Measurements from ENCODE around the gene GPATCH11. TPM values are rescaled to one million over a fixed set of nuclear protein-coding genes. Genes with fewer than 3 reads are reported as not detected.

GPATCH11 gene
- total RNA-seq, 1 donor from 2014 or later: 7.6 TPM

DNA sequence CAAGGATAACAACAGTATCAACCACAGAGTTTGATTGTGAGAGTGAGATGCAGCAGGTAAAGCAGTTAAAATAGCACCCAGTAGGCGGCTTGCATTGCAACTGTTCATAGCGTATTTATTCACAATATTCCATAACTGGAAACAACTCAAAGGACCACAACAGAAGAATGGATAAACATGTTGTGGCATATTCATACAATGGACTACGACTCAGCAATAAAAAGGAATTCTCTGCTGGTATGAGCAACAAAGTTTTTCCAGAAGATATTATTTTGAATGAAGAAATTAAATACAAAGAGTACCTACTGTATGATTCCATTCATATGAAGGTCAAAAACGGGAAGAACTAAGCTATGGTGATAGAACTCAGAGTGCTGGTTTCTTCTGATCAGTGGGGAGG, 25.2 kb downstream of the GPATCH11 start:
- DNase-seq: no peak

DNA sequence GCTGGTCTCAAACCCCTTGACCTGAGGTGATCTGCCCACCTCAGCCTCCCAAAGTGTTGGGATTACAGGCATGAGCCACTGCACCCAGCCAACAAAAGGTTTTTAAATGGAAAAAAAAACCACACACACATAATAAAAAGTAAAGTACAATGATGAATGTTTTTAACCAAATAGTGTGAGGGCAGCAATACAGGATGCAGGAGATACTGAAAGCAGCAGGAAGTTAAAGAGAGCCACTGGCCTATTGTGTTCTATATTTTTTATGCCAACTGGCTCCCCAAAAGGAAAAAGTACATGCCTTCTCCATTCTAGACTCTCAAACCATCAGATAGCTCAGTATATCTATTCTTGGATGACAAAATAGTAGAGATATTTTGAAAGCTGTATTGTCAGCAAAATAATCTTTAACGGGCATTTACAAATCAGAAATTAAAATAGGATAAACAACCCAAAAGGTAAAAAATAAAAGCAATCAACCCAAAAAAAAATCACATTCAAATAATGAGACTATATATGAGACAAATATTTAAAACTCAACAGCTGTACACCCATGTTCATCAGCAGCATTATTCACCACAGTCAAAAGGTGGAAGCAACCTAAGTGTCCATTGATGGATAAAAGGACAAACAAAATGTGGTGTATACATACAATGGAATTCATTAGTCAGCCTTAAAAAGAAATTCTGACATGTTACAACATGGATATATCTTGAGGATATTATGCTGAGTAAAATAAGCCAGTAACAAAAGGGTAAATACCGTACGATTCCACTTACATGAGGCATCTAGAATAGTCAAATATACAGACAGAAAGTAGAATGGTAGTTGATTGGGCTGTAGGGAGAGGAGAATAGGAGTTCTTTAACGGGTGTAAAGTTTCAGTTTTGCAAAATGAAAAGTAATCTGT, 26.2 kb downstream of the GPATCH11 start:
- DNase-seq: no peak

DNA sequence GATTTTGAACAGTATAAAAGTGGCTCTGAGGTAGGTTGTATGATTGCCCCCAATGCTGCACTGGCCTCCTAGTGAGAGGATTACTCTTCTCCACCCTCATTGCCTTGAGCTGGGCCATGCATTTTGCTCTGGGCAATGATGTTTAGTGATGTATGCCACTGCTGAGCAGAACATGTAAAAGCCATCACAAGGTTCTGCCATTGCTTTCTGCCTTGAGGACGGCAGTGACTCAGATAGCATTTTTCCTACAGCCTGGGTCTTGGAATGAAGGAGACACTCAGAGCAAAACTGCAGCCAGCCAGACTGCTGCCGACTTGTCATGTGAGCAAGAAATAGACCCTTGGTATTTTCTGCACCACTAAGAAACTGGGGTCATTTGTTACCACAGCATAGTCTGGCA, 27.6 kb downstream of the GPATCH11 start:
- DNase-seq: no peak

DNA sequence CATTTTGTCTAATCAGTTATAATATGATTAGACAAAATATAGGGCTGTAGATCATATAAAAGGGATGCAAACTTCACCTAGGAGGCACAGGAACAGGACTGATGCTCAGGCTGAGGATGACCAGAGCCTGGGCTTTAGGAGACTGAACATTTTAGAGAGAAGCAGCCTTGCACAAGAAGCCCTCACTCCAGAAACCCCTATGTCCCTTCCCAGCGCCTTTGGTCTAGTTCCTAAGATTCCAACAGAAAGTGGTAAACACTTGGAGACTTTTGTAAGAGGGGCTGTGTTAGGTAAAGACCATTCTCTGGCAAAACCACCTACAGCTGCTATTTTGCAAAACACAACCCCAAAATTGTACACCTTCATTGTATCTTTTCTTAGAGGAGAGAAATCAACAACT, 33.2 kb downstream of the GPATCH11 start:
- no peak for DNase-seq

GRCh38 chr2:37119157-37119556, 34.8 kb downstream of the GPATCH11 start:
- DNase-seq: no peak

DNA sequence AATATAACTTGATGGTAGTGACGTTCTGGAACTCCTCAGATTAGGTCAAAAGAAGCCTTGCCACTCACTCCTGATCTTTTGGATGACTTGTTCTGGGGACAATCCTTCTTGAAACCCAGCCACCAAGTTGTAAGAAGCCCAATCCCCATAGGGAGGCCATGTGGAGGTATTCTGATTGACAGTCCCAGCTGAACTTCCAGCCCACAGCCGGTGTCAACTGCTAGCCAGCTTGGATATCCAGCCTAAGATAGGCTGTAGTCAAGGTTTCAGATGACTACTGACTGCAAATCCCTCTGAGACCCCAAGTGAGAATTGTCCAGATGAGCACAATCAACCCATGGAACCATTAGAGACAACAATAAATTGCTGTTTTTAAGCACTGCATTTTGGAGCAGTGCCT, 41.1 kb downstream of the GPATCH11 start:
- DNase-seq: peak; percentile 93

- no peak for DNase-seq
Observed at GRCh38 chr2:37132914-37133313, 48.6 kb downstream of the GPATCH11 start.

DNA sequence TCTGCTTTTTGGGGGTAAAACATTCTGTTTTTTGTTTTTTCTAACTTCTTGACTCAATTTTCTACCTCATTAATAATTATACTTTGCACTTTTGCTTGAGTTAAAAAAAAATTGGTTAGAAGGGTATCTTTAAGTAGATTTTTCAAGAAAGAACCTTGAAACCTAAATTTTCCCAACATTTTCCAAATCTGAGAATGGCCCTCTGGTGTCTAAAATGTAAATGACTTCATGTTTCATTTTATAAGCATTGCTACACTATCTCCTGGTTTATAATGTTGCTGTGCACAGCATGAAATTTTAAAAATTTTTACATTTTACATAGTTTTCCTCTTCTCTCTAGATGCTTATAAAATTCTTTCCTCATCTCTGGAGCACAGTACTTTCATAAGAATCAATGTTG, 58.2 kb downstream of the GPATCH11 start:
- no peak for DNase-seq

DNA sequence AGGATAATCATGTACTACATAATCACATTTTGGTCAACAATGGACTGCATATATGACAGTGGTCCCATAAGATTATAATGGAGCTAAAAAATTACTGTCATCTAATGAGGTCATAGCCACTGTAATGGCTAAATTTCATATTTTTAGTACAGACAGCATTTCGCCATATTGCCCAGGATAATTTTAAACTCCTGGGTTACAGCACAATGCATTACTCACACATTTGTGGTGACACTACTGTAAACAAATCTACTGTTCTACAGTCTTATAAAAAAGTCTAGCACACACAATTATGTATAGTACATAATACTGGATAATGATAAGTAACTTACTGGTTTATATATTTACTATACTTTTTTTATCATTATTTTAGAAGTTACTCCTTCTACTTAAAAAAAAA, 59.7 kb downstream of the GPATCH11 start:
- no peak for DNase-seq

GRCh38 chr2:37146062-37146461, 61.7 kb downstream of the GPATCH11 start:
- DNase-seq: no peak

DNA sequence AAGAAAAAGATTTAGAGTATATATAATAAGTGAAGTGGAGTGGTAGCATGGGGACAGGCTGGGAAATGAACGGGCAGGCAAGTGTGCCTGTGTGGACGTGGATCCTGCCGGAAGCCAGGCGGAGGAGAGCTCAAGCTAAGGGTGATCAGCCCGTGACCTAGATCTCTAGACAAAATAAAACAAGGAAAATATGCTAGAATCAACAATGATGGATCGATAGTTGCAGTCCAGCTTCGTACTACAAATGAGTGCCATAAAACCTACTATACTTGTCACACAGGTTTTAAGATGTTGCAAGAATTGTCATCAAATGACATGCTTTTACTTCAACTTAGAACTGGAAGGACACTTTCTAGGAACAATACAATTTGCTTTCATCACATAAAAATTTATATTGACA, 64.0 kb downstream of the GPATCH11 start:
- no peak for DNase-seq

Other genes with a start within 250 kb of the GPATCH11 start
- gene STRN, start 118.0 kb upstream of the GPATCH11 start, total RNA-seq: 38.1 TPM
- 38.2 TPM for gene HEATR5B, start 146 bp upstream of the GPATCH11 start, total RNA-seq
- gene EIF2AK2, start 72.5 kb downstream of the GPATCH11 start, total RNA-seq: 31.2 TPM
- not detected for gene SULT6B1, start 104.2 kb downstream of the GPATCH11 start, total RNA-seq
- gene CEBPZOS, start 112.0 kb downstream of the GPATCH11 start, total RNA-seq: 17.0 TPM
- 66.3 TPM for gene CEBPZ, start 147.1 kb downstream of the GPATCH11 start, total RNA-seq
- gene NDUFAF7, start 147.1 kb downstream of the GPATCH11 start, total RNA-seq: 20.7 TPM
- 45.6 TPM for gene PRKD3, start 240.3 kb downstream of the GPATCH11 start, total RNA-seq

Measured in tongue (tissue), 2 donors.